HT-29 (cell line): ENCODE measurements around the gene ANKRD39. TPM values are rescaled to one million over a fixed set of nuclear protein-coding genes. Genes with fewer than 3 reads are reported as not detected.

ENCODE experiments used
- DNase-seq: peaks from one replicate; pipeline ENCODE4 v3.0.0-alpha.2; 2015; ENCODE audit warnings: low spot score
- total RNA-seq: library from RNA; depleted of rRNA; stranded (reverse); fragments of >200 nt; shearing (Covaris generic); gene quantifications from 2 replicates; pipeline ENCODE4 v1.2.3, GENCODE V29; 2014

ANKRD39 gene
- total RNA-seq, 1 experiment from 2014 or later = 26.8 TPM

DNA sequence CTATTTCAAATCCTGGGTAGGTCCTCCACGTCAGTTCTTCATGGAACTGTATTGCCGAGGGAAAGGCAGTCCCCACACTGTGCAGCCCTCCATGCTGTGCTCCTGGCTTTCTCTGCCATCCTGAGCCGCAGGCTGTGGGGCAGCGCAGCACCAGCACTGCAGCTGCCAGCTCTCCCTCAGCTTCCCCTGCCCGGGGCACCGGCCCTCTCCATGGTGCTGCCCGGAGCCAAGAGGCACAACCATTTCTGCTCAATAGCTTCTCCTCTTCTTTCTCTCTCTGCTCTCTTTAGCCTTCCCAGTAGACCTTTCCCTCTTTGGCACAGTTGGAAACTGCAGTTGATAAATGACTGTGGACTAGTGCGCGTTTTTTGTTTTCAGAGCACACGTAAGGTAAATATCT, 26.1 kb downstream of the ANKRD39 start:
- no peak for DNase-seq

DNA sequence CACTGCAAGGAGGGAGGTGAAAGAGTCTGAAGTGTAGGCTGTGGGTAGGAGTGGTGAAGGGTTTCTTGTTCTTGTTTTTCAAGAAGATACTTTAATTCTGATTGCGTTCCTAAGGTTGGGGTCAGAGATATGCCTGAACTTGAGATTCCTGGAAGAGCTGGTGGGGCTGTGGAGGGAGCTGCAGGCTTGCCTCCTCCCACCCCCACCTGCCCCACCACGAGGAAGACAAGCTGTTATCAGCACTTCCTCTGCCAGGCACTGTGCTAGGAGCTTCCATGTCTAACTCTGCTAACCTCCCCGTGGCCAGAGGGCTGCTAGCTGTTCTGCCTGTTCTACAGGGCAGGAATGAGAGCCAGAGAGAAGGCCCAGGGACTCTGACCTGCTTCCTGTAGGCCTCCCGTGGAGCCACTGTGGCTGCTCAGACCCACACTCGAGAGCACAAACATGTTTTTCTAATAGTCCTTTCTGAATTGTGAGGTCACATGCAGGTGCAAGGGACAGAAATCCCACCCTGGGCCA, 27.7 kb downstream of the ANKRD39 start:
- no peak for DNase-seq

DNA sequence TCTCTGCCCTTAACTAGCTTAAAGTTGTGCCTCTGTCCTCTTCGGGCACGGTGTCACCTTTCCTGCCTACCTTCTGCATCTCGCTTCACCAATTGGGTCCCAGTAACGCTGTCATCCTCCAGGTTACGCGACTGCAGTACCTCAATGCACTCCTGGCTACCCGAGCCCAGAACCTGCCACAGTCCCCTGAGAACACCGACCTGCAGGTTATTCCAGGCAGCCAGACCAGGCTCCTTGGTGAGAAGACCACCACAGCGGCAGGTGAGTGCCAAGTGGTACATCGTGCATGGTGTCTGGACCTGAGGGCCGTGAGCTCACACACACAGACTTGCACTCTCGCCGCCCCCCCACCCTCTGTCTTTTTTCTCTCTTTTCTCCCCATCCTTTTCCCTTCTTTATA, 28.9 kb downstream of the ANKRD39 start:
- DNase-seq = no peak

DNA sequence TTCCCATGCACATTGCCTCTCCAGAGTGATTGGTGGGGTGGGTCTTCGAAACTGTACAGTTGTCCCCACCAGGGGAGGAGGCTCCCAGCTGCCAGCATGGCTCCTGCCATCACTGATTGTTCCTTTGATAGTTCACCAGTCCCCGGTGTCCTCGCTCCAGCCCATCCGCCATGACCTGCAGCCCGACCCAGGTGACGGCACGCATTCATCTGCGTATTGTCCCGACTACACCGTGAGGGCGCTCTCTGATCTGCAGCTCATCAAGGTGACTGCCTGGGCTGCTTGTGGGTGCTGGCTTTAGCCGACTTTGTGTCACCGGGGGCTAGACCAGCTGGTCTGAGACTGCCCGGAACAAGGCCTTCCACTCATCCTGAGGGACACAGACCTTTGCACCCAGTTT, 29.4 kb downstream of the ANKRD39 start:
- DNase-seq = no peak

DNA sequence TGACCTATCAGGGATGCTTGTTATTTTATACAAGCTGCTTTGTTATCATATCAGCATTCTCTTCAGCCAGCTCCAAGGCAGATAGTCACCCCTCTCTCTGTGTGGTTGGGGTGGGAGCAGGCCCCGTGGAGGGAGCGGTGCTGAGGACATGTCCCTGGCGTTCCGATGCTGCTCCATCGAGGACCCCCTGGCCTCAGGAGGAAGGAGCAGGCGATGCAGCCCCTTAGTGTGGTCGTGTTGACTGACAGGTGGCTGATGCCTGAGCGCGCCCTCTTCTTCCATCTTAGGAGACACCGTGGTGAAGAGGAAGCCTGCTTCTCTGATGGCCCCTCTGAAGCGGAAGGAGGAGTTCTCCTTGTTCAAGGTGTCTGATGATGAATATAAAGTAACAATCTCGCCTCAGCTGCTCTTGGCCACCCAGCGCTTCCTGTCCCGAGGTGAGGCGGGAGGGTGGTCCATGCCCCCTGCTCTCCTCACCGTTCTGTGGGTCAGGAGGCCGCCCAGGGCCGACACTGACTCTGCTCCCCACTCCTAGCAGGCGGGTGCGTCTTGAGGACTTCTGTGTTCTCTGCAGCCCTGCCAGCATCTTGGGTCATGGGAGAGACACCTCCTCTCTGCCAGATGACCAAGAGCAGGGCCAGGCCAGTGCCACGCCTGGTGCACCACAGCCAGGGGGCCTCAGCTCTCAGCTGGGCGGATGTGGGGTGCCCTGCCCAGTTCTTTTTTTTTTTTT, 31.1 kb downstream of the ANKRD39 start:
- DNase-seq = no peak

DNA sequence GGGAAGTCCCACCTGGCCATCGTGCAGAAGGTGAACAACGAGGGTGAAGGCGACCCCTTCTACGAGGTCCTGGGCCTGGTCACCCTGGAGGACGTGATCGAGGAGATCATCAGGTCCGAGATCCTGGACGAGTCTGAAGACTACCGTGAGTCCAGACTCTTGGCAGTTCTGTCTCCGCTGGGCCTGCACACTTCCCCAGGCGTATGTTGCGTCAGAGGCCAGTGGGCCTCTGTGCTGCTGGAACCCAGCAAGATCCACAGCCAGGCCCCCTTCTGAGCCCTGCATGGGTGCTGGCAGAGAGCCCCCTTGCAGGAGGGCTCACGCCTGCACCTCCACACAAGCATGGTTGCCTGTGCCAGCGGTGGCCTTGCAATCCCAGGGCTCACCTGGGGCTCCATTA, 32.8 kb downstream of the ANKRD39 start:
- no peak for DNase-seq

DNA sequence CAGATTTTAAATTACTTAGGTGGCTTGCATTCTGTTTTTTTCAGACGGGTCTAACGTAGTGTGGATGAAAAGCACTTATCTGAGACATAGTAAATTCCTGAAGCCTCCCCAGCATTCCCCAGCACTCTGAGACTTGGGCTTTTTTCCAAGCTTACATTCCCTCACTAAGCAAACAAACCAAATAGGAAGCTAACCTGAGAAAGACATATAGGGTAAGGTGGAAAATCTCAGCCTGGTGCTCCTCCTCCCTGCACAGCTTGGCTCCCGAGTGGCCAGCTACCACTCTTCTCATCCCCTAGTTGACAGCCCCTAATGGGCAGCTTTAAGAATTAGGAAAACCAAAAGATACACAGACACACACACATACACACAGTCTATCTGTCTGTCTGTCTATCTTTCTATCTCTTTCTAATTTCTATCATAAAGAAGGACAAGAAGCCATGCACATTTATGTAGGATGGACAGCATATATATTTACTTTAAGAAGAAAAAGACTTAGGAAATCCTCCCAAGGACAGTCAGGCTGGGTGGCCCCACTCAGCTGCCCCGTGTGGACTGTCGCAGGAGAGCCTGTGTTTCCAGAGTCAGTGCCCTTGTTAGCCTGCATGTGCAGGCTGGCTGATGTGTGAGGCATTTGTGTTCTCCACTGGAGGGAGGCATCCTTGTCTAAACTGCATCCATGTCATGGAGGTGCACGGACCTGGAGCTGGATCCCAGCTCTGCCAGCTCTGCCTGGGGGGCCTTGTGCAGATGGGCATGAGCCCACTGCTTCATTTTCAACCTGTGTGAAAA, 33.5 kb downstream of the ANKRD39 start:
- DNase-seq = peak; percentile 52

DNA sequence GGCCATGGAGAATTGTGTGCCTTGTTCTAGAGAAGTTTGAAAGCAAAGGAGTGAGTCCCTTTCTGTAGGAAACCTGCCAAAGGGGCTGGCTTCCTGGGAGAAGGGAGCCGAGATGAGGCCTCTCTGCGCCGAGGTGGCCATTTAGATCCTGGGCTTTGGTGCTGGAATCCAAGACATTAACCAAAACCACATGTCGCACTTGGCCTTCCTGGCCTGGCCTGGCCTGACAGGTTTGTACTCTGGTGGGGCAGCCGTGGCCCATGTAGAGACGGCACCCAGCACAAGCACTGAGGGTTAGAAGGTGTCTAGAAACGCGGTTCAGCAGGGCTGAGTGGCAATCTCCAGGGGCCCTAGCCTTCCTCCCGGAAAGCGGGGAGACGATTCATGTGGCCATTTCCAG, 34.6 kb downstream of the ANKRD39 start:
- DNase-seq = no peak

DNA sequence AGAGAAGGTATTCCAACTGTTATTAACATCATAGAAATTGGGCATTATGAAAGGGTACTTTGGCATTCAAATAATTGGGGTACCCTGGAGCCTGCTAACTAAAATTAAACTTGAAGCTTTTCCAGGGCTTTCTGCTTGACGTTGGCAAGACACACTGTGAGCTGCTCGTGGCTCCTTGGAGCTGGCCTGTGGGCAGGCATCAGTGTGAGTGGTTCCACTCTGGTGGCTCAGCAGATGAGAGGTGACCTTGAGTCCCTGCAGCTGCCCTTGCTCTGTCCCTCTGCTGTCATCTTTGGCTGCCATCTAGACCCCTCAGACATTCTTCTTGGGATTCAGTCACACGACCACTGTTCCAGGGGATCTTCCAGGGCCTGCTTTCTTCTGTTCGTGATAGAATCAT, 35.0 kb downstream of the ANKRD39 start:
- no peak for DNase-seq

DNA sequence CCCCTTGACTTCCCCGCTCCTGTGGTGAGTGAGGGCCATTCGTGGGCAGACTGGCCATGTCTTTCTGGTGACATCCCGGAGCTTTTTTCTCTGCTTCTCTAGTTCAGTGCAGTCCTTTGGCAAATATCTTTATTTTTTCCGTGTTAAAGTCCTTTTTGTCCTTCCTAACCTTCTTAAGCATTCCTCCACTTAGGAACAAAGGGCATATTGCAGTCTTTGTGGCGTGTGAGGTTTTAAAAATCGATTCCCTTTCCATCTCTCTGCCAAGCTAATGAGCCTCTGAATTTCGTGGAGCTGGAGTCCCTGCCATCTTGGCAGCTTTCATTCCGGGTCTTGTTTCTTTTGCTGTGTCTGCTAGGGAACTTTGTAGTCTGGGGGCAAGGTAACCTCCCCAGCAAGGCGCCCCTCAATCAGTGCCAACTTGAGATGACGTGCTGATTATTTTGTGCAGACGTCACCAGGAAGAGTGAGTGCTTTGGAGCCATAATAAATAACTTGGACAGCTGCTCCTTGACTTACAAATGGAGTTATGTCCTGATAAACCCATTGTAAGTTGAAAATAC, 36.6 kb downstream of the ANKRD39 start:
- no peak for DNase-seq

DNA sequence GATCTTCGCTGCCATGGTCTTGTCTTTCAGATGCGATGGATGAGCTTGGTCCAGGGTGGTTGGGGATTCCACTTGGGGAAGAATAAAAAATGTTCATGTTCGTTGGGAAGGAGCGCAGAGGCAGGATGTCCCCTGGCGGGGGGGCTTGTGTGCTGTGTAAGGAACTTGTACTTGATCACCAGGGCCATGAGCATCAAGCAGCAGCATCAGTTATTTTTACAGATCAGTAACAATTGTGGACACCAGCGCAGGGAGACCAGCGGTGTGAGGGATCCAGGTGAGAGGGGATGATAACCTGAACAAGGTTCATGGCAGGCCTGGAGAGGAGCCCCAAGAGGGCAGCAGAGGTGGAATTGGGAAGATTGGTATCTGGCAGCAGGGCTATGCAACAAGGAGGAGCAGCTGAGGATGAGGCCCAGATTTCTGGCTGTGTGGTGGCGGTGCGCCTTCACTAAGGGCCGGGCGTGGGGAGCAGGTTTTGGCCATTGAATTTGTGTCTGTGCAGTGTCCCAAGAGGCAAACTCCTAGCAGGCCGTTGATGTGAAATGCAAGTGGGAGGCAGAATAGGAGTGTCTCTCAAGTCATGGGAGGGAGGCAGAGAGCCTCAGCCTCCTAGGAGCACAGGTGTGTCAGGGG, 37.8 kb downstream of the ANKRD39 start:
- no peak for DNase-seq

DNA sequence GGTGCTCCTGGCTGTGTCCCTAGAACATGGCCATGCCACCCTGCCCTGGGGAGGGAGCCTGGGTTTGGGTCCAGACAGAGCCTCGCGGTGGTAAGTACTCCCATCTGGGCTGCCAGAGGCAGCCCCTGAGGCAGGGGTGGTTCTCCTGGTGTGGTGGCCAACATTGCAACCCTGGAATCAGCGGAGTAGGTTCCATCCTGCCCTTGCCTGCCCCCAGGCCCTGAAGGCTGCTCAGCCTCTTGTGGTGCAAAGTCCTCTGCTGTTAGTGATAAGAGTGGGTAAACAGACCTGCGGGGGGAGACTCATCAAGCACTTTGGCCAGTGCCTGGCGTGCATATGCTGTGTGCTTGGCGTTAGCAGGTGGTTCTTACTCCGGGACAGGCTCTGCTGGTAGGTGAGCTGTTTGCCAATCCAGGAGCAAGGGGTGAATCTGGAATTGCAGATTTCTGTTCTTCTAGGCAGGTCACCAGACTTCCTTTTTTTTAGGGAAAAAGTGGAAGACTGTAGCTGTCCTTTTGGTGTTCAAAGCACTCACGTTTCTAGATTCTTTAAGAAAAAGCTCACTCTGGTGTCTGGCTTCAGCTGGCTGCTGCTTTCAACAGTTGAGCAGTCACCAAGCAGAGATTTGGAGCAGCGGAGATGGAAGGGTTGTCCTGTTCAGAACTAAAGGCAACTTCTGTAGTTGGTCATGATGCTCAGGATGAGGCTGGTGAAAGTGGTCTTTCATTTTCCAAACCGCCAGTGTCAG, 38.5 kb downstream of the ANKRD39 start:
- peak; percentile 71 for DNase-seq

DNA sequence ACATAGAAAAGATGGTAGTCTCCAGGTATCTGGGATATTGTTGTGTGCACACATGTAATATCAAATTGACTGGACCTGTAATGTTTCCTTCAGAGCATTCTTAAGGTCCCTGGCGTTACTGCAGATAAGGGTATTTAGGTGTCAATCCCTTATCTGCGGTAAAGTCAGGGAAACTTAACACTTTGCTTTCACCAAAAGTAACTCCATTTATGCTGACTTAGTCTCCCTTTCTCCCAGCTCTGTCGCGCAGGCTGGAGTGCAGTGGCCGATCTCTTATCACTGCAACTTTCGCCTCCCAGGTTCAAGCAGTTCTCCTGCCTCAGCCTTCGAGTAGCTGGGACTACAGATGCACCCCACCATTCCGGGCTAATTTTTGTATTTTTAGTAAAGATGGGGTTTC, 39.9 kb downstream of the ANKRD39 start:
- DNase-seq = no peak

DNA sequence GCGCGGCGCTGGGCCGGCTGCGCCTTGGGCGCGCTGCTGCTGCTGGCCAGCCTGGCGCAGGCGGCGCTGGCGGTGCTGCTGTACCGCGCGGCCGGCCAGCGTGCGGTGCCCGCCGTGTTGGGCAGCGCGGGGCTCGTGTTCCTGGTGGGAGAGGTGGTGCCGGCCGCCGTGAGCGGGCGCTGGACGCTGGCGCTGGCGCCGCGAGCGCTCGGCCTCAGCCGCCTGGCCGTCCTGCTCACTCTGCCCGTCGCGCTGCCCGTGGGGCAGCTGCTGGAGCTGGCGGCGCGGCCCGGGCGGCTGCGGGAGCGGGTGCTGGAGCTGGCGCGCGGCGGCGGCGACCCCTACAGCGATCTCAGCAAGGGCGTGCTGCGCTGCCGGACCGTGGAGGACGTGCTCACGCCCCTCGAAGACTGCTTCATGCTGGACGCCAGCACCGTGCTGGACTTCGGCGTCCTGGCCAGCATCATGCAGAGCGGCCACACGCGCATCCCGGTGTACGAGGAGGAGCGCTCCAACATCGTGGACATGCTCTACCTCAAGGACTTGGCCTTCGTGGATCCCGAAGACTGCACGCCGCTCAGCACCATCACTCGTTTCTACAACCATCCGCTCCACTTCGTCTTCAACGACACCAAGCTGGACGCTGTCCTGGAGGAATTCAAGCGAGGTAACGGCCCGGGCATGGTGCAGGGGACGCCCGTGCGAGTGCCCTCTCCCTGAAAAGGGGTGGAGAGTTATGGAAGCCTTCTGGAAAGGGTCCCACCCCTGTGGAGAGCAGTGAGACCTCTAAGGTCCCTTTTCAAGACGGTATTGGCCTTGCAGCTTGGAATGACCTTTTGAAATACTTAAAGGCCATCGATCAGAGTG, 40.7 kb downstream of the ANKRD39 start:
- peak; percentile 22 for DNase-seq

DNA sequence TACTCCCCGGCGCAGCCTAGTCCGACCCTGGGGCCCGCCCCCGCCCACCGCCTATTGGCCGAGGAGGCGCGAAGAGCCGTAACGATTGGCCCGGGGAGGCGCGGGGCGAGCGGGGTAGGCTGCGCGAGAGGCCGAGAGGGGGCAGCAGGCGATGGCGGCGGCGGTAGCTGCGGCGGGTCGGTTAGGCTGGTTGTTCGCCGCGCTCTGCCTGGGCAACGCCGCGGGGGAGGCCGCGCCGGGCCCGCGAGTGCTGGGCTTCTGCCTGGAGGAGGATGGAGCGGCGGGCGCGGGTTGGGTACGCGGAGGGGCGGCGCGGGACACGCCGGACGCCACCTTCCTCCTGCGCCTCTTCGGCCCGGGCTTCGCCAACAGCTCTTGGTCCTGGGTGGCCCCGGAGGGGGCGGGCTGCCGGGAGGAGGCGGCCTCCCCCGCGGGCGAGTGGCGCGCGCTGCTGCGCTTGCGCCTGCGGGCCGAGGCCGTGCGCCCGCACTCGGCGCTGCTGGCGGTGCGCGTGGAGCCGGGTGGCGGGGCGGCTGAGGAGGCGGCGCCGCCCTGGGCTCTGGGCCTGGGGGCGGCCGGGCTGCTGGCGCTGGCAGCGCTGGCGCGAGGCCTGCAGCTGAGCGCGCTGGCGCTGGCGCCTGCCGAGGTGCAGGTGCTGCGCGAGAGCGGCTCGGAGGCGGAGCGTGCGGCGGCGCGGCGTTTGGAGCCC, 41.5 kb downstream of the ANKRD39 start, which contains the start of gene CNNM3:
Gene CNNM3, plus strand, starts transcription at position 142 of the 709 bp plus-strand sequence. Its CDS starts 10 bp downstream, at position 152.
- peak; percentile 92 for DNase-seq

DNA sequence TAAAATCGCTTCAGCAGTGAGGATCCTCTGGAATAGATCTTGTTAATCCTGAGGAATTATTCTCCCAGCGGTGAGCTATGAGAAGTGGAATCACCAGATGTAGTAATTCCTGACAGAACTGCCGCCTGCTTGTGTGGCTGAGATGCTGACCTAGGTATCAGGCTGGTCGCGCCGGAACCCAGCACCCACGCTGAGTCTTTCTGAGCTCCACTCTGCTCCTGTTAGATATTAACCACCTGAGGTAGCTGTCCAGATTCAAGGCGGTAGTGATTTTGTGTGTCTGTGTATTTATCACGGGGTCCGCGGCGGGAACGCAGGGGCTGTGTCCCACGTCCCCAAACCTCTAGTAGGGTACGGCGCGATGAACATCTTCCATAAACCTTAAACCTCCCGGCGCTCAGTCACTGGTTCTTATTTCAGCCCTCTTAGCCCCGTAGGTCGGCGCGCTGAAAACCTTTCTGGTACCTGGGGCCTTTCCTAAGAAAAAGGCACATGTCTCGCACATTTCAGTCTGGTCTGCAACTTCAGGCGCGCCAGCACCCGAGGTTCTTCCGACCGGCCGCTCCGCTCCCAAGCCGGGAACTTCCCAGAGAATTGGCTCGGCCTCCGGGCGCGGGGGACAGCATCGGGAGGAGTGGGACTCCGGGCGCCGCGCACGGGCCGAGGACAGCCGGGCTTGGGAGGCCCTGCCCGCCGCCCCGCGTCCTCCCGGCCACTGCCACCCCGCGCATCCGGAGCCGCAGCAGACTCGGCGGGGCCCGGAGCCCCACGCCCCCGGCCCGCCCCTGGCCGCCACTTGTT, 42.3 kb downstream of the ANKRD39 start:
- DNase-seq = peak; percentile 61

DNA sequence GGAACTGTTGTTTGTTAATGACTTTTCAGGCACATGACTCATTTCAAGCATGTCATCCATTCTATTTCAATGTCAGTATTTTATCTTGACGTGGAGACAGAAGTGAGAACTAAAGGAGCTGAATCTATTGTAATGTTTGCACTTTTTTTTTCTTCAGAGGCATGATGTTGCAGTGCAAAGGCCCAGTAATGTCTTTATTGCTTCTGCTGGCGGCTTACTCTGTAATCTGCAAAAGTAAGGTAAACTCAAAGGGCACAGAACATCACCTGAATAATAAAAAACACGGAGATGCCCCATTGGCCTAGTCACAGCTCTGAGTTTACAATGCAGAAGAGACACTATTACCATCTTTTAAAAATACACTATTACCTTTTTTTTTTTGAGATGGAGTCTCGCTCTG, 44.2 kb downstream of the ANKRD39 start:
- no peak for DNase-seq

DNA sequence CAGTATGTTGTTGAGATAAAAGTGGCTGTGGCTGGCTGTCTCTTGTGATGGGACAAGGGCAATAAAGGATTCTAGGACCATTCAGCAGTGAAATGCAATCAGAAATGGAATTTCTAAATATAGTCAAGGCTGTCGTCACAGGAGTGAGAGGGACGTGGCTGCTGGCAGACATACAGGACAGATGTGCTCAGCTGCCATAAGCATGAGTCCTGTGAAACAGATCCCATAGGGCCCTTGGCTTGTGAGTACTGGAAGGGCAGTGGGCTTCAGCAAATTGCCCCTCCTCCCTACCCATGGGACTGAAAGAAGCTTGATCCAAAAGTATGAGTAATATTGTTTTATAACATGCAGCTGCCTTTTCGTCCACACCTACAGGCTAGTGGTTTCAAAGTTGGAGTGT, 45.9 kb downstream of the ANKRD39 start:
- no peak for DNase-seq

DNA sequence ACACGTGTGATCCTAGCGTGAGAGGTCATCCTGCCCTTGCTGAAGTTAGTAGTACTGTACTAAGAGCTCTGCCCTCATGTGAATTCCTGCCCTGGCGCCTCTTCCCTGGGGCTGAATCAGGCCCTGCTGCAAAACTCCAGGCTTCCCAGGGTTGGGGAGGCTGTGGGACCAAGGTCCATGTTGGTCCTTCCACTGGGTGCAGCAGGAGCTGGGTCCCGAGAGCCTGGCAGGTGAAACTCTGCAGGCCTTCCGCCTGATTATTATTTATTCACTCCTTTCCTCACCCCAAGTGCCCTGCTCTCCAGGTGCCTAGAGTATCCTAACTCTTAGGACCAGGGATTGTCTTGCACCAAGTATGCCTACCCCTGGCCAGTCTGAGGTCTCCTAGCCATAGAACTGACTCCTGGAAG, 47.0 kb downstream of the ANKRD39 start:
- DNase-seq = no peak
